ENCODE data around the gene ATP1B3. TPM values are rescaled to one million over a fixed set of nuclear protein-coding genes. Genes with fewer than 3 reads are reported as not detected.
A peak's percentile ranks its signal among the peaks of the same experiment; 100 is the strongest.
"Not testable (repeated sequence)": the region's sequence is repeated elsewhere in the genome, so short reads cannot be mapped to it uniquely, and the experiment has no call there.

Gene ATP1B3
- 100 to 1,000 TPM; 110 to 156 TPM for total RNA-seq

GRCh38 chr3:141876381-141876890 lies at the start of gene ATP1B3:
TSS of gene ATP1B3 (plus strand) at chr3:141876643. CDS start at chr3:141876802, 159 bp downstream.
- ATAC-seq: peak; percentile 79 to 81
- H3K9me3 Mint-ChIP-seq: no peaks in the 10 kb centered on the region
- peak; percentile 87 for DNase-seq (ENCODE audit: low spot score in 2 of 2)
- peak within 1 kb of the TSS; percentile 95 to 98 for H3K27ac Mint-ChIP-seq
- peaks cover 17 to 21% of the 10 kb centered on the region in 2 donors for H3K36me3 Mint-ChIP-seq

- no peaks in the 10 kb centered on the region for H3K9me3 Mint-ChIP-seq
- no peak for DNase-seq (ENCODE audit: low spot score in 2 of 2)
- no peak overlapping the region for H3K27ac Mint-ChIP-seq
- no peaks in the 10 kb centered on the region for H3K36me3 Mint-ChIP-seq
- no peak for ATAC-seq
These were observed 48.0 kb upstream of the ATP1B3 start for GRCh38 chr3:141828487-141828886.

GRCh38 chr3:141828890-141829289 lies 47.6 kb upstream of the ATP1B3 start:
- no peak overlapping the region for H3K27ac Mint-ChIP-seq
- H3K36me3 Mint-ChIP-seq: no peaks in the 10 kb centered on the region
- no peak for DNase-seq (ENCODE audit: low spot score in 2 of 2)
- H3K9me3 Mint-ChIP-seq: no peaks in the 10 kb centered on the region
- ATAC-seq: no peak

GRCh38 chr3:141830508-141830907 lies 45.9 kb upstream of the ATP1B3 start:
- no peak for DNase-seq (ENCODE audit: low spot score in 2 of 2)
- H3K9me3 Mint-ChIP-seq: peaks cover 0 to 8% of the 10 kb centered on the region in 2 donors
- no peak overlapping the region for H3K27ac Mint-ChIP-seq
- no peaks in the 10 kb centered on the region for H3K36me3 Mint-ChIP-seq
- ATAC-seq: no peak

GRCh38 chr3:141834292-141834691 lies 42.2 kb upstream of the ATP1B3 start:
- peaks cover 0 to 8% of the 10 kb centered on the region in 2 donors for H3K9me3 Mint-ChIP-seq
- no peak for ATAC-seq
- no peaks in the 10 kb centered on the region for H3K36me3 Mint-ChIP-seq
- no peak overlapping the region for H3K27ac Mint-ChIP-seq
- no peak for DNase-seq (ENCODE audit: low spot score in 2 of 2)

GRCh38 chr3:141835557-141836229 lies 40.8 kb upstream of the ATP1B3 start:
- Mint-ChIP-seq H3K36me3 (no peaks in the 10 kb centered on the region), H3K9me3 (peaks cover 0 to 8% of the 10 kb centered on the region in 2 donors), H3K27ac (no peak overlapping the region)
- ATAC-seq (no peak), DNase-seq (ENCODE audit: low spot score in 2 of 2) (no peak)

GRCh38 chr3:141839389-141839788 lies 37.1 kb upstream of the ATP1B3 start:
- DNase-seq (ENCODE audit: low spot score in 2 of 2) (no peak), ATAC-seq (no peak)
- Mint-ChIP-seq H3K9me3 (peaks cover 0 to 6% of the 10 kb centered on the region in 2 donors), H3K36me3 (no peaks in the 10 kb centered on the region), H3K27ac (no peak overlapping the region)

- Mint-ChIP-seq H3K27ac (peak overlapping the region; percentile 73 to 80), H3K9me3 (no peaks in the 10 kb centered on the region), H3K36me3 (no peaks in the 10 kb centered on the region)
- DNase-seq (ENCODE audit: low spot score in 2 of 2) (peak in 1 of 2 donors; percentile 9), ATAC-seq (peak; percentile 85 to 94)
These were observed 35.5 kb upstream of the ATP1B3 start for GRCh38 chr3:141840737-141841544.

GRCh38 chr3:141844108-141844507 lies 32.3 kb upstream of the ATP1B3 start:
- no peak overlapping the region for H3K27ac Mint-ChIP-seq
- H3K36me3 Mint-ChIP-seq: no peaks in the 10 kb centered on the region
- DNase-seq (ENCODE audit: low spot score in 2 of 2): no peak
- no peaks in the 10 kb centered on the region for H3K9me3 Mint-ChIP-seq
- ATAC-seq: no peak

- Mint-ChIP-seq H3K36me3 (no peaks in the 10 kb centered on the region), H3K9me3 (no peaks in the 10 kb centered on the region), H3K27ac (no peak overlapping the region)
- ATAC-seq (no peak), DNase-seq (ENCODE audit: low spot score in 2 of 2) (no peak)
These were observed 31.6 kb upstream of the ATP1B3 start for GRCh38 chr3:141844812-141845211.

GRCh38 chr3:141845407-141846049 lies 30.9 kb upstream of the ATP1B3 start:
- peak in 1 of 2 donors; percentile 38 for ATAC-seq
- Mint-ChIP-seq H3K36me3 (no peaks in the 10 kb centered on the region), H3K27ac (no peak overlapping the region), H3K9me3 (no peaks in the 10 kb centered on the region)
- DNase-seq (ENCODE audit: low spot score in 2 of 2): no peak

GRCh38 chr3:141846050-141846433 lies 30.4 kb upstream of the ATP1B3 start:
- Mint-ChIP-seq H3K36me3 (no peaks in the 10 kb centered on the region), H3K9me3 (no peaks in the 10 kb centered on the region), H3K27ac (no peak overlapping the region)
- ATAC-seq (no peak), DNase-seq (ENCODE audit: low spot score in 2 of 2) (no peak)

- not testable (repeated sequence) for H3K27ac Mint-ChIP-seq; DNase-seq (ENCODE audit: low spot score in 2 of 2); H3K9me3 Mint-ChIP-seq; ATAC-seq; H3K36me3 Mint-ChIP-seq
These were observed 28.2 kb upstream of the ATP1B3 start for GRCh38 chr3:141848159-141848748.

- H3K36me3 Mint-ChIP-seq: no peaks in the 10 kb centered on the region
- DNase-seq (ENCODE audit: low spot score in 2 of 2): no peak
- ATAC-seq: no peak
- no peaks in the 10 kb centered on the region for H3K9me3 Mint-ChIP-seq
- no peak overlapping the region for H3K27ac Mint-ChIP-seq
These were observed 27.2 kb upstream of the ATP1B3 start for GRCh38 chr3:141849056-141849815.

GRCh38 chr3:141851411-141851810 lies 25.0 kb upstream of the ATP1B3 start:
- Mint-ChIP-seq H3K9me3 (no peaks in the 10 kb centered on the region), H3K36me3 (no peaks in the 10 kb centered on the region), H3K27ac (no peak overlapping the region)
- no peak for DNase-seq (ENCODE audit: low spot score in 2 of 2)
- no peak for ATAC-seq

- ATAC-seq (no peak), DNase-seq (ENCODE audit: low spot score in 2 of 2) (no peak)
- H3K36me3 Mint-ChIP-seq: no peaks in the 10 kb centered on the region
- H3K27ac Mint-ChIP-seq: no peak overlapping the region
- H3K9me3 Mint-ChIP-seq: no peaks in the 10 kb centered on the region
These were observed 23.3 kb upstream of the ATP1B3 start for GRCh38 chr3:141853081-141853601.

Measured in activated naive CD4-positive, alpha-beta T cell treated with anti-CD3 and anti-CD28 coated beads, Interleukin-2, amount 50 U/mL, for 72 hours (primary cell).